KBM-7 (cell line): ENCODE measurements around the gene ADSL.

Source experiments
- DNase-seq: peaks from one replicate; pipeline ENCODE4 v3.0.0-alpha.2; 2015
- in situ Hi-C: fragments of 300-500 bp; cut with MboI; formaldehyde crosslinking; loops from 2 replicates; pipeline ENCODE4 v1.14.3; 2020; ENCODE audit warnings: low sequenced_read_pairs, low pct_unique_long_range_greater_than_20kb, mixed read lengths

The ADSL gene

GRCh38 chr22:40423882-40424640 lies 77.8 kb downstream of the ADSL start:
- in situ Hi-C loops, result no loop called here
- no peak for DNase-seq

DNA sequence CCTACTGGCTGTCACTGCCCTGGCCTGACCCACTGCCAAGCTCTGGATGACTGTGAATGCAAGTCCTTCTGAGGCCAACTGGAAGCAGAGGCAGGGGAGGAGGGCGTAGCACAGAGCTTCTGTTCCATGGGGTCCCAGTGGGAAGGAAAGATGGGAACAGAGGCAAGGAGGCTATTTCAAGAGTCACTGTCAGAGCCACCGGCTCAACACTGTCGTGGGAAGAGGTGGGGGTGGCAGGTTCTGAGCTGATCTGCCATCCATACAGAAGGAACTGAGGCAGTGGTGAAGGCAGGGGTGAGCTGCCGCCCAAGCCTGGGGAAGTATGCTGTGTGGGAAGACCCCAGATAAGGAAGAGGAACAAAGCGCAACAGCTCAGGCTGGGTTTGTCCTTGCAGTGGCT lies 78.8 kb downstream of the ADSL start:
- no peak for DNase-seq
- in situ Hi-C loops, result no loop called here

DNA sequence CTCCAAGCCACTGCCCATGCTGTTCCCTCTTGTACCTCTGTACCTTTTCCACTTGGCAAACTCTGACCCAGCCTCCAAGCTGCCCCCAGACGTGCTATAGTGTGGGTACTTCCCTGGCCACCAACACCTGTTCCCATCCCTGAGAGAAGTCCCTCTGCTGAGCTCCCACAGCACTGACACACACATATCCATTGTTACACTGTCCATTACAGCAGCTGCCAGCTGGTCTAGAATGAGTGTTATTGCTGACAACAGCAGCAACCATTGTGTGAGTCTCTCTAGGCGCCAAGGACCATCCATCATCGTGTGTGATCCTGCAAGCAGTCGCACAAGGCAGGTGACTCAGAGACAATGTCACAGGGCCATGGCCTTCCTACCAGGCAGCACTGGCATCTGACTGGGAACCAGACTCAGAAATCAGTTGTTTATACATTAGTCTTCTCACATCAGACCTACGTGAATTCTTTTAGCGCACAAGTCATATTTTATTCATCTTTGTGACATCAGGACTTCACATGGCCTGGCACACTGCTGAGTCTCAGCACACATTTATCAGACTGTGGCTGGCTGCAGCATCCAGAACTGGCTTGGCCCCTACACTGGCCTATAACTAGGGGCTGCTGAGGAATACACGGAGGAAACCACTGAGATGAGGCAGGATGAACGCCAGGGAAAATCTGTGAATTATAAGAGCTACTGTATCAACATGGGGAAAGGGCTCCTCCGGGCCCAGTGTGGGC lies 80.5 kb downstream of the ADSL start:
- DNase-seq, result no peak
- in situ Hi-C loops, result no loop called here

- in situ Hi-C loops, result no loop called here
- DNase-seq, result no peak
Measured at GRCh38 chr22:40428796-40429195, 82.5 kb downstream of the ADSL start.

DNA sequence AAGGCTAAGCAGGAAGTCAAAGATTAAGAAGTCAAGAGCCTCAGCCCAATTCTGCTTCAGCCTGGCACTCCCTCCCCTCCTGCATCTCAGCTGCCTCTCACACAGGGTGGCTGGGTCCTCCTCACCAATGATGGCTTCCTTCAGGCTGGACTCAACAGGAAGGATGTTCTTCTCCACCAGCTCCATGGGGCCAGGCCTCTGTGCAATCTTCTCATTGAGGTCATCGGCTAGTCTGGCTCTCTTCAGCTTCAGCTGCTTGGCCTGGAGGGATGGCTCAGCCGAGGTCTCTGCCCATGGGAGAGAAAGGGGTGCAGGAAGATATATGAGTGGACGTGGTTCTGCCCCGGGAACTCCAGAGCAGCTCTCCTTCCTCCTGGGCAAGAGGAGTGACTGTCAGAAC lies 83.2 kb downstream of the ADSL start:
- DNase-seq, result no peak
- in situ Hi-C loops, result no loop called here

- in situ Hi-C loops, result no loop called here
Measured at GRCh38 chr22:40430991-40431390, 84.7 kb downstream of the ADSL start.

DNA sequence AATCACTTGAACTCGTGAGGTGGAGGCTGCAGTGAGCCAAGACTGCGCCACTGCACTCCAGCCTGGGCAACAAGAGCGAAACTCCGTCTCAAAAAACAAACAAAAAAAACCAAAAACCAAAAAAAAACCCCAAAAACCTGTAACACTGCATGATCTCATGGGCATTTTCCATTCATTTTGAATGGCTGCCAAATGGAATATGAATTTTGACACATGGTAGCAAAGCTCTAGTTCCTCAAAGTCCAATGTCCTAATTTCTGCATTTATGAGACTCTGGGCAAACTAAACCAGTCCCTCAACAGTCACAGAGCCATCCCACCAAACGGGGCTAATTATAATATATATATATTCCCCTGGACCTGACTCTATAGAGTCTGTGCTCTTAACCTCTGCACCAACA lies 85.9 kb downstream of the ADSL start:
- in situ Hi-C loops, result no loop called here
- no peak for DNase-seq

More at GRCh38 chr22:40430991-40431390, 84.7 kb downstream of the ADSL start:
- no peak for DNase-seq

DNA sequence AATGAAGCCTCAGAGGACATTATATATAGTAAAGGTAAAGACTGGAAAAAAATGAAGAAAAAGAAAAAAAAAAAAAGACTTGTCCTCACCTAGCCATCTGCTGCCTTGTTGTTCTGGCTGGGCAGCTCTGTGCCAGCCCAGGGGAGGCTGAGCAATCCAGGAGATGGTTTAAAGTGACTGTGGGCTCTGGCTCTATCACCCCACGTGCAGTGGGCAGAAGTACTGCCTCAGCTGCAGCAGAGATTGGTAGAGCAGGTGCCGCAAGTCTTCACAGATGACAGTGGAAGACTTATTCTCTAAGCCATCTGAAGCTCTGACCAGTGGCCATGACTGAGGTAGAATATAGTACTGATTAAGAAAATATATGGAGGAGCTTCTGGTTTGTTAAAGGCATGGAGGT lies 86.3 kb downstream of the ADSL start:
- DNase-seq, result no peak
- in situ Hi-C loops, result no loop called here

DNA sequence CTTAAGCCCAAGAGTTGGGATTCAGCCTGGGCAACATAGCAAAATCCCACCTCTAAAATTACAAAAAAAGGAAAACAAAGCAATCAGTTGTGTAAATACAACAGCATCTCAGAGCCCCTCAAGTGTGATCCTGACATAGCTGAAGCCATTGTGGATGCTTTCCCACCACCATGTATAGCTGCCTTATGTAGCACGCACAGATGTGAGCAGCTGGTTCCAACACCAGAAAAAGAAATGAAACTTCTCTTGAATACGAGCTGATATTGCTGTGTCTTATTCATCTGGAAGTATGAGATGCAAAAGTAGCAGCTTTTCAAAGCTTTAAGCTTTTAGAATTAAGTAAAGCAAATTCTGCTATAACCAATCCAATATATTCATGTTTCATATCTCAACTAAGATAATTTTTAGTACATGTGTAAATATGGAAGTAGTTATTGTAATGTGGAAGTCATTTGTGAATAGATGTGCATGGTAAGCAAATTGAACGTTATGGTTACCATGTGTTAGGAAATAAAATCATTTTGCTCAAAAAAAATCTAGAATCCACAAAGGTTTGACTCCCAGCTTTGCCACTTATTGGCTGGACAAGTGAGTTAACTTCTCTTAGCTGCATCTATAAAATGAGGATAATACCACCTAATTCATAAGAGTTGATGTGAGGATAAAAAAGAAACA lies 87.3 kb downstream of the ADSL start:
- DNase-seq, result no peak
- in situ Hi-C loops, result no loop called here

DNA sequence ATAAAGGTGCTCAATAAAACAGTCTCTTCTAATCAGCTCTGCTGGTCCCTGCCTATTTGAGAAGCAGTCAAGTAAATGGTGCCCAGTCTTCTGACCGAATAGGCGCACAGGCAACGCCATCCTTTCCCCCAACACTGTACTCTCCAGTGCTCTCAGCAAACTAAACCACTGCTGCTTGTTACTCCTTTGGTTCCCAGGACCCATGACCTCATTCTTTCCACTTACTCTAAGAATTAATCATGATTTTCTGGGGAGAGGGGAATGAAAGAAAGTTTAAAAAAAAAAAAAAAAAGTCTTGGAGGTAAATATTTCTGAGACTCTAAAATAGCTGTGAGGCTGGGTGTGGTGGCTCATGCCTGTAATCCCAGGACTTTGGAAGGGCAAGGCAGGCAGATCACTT lies 87.8 kb downstream of the ADSL start:
- DNase-seq, result no peak
- in situ Hi-C loops, result no loop called here

DNA sequence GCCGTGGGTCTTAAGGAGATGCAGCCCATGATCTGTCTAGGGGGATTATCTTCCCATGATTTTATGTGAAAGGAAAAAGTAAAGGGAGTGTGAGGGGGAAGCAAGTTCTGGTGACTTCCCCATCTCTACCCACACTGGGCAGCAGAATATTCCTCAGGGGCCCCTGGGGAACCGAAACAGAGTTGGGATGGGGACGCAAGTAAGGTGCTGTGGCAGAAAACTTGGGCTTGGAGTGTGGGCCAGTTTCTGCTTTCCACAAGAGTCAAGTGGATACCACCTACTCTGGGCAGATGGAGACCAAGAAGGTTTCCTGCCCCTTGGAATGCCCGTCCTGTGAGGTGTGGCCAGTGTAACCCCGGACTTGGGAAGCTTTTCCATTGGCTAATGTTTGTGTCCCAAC lies 88.4 kb downstream of the ADSL start:
- no peak for DNase-seq
- in situ Hi-C loops, result no loop called here

DNA sequence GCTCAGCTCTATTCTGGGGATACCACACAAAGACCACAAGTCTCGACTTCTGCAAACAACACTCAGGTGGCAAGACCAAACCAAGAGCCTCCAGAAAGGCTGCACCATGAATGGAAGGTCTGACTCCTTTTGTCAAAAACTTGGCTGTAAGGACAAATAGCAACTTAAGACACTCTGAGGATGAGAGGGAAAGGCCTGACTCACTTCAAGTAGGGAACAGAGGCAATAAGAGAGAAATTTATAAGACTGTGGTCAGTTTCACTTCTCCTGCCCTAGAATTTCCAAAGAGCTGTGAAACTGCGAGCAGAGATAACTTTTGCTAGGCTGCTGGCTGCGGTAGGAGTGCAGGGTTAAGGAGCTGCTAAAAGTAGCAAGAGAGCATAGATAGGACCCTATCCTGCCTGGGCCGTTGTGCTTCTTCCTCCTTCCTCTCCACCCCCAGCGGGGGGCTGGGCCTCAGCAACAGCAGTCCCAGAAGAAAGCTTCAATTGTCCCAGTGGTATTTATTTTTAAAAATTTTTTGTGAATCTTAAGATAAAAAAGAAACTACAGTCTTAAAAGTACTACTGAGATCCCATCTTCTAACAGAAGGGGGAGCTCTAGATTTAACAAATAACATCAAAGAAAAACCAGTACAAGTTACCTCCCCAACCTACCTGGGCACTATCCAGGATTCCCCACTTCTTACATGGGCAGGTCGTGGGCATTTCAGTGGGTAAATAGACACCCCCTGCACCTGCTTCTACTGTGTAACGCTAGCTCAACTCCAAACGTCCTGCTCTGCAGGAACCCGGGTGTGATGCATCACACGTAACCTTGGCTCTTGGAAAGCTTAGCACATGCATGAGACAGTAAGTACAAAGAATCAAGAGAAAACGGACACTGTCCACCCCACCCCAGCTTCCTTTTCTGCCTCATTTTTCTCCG lies 90.5 kb downstream of the ADSL start:
- in situ Hi-C loops, result no loop called here
- DNase-seq, result peak; percentile 86
